H1 (cell line): Measurements from ENCODE around the gene PRB2. TPM values are rescaled to one million over a fixed set of nuclear protein-coding genes. Genes with fewer than 3 reads are reported as not detected.
"Not testable (repeated sequence)": the region's sequence is repeated elsewhere in the genome, so short reads cannot be mapped to it uniquely, and the experiment has no call there.

ENCODE experiments used
- CTCF ChIA-PET: fragments of 300-600 bp; sonication (Branson Sonifier 250); formaldehyde crosslinking; loops from one replicate; lab custom pipeline; 2021; ENCODE audit not compliant: partially characterized antibody; lab: Charles Lee
- POLR2A ChIA-PET: fragments of 300-600 bp; sonication (Branson Sonifier 250); formaldehyde crosslinking; loops from one replicate; lab custom pipeline; 2021; ENCODE audit warnings: inconsistent platforms; ENCODE audit not compliant: partially characterized antibody; lab: Charles Lee
- DNase-seq, 2 experiments: peaks; one replicate each; pipeline versions ENCODE4 v3.0.0 to v3.0.0-alpha.2; 2010 to 2022; ENCODE audit warnings: low spot score in 2 of 2, low read depth in 1 of 2, mixed read lengths in 1 of 2
- FAIRE-seq: peaks from 2 replicates; lab custom pipeline; 2011; peaks lifted over from hg19 to GRCh38; lab: Jason Lieb, UNC
- H2AFZ ChIP-seq: 2 replicates; pipeline ENCODE4 v1.8.1; 2012; ENCODE audit warnings: low read length, inconsistent platforms
- H2AK5ac ChIP-seq: 2 replicates; pipeline ENCODE4 v1.6.1; 2013; ENCODE audit warnings: low read depth, low read length
- H2BK120ac ChIP-seq: replicated peaks from 2 replicates; pipeline ENCODE3; 2013; ENCODE audit warnings: low read depth, low read length, inconsistent platforms
- H2BK12ac ChIP-seq: 2 replicates; pipeline ENCODE4 v1.6.1; 2013; ENCODE audit warnings: low read depth, low read length
- H2BK15ac ChIP-seq: 2 replicates; pipeline ENCODE4 v1.6.1; 2013; ENCODE audit warnings: low read length
- H2BK20ac ChIP-seq: 2 replicates; pipeline ENCODE4 v1.6.1; 2013; ENCODE audit warnings: low read length
- H2BK5ac ChIP-seq: 2 replicates; pipeline ENCODE4 v1.6.1; 2013; ENCODE audit warnings: low read depth, low read length
- H3K14ac ChIP-seq: 2 replicates; pipeline ENCODE4 v1.6.1; 2013; ENCODE audit warnings: inconsistent platforms; ENCODE audit not compliant: insufficient read length
- H3K18ac ChIP-seq: 2 replicates; pipeline ENCODE4 v1.6.1; 2013; ENCODE audit warnings: low read length; ENCODE audit errors: extremely low read depth
- H3K23ac ChIP-seq: 2 replicates; pipeline ENCODE4 v1.6.1; 2013; ENCODE audit warnings: inconsistent platforms; ENCODE audit not compliant: insufficient read length
- H3K23me2 ChIP-seq: 2 replicates; pipeline ENCODE4 v1.6.1; 2013; ENCODE audit warnings: low read depth, low read length
- H3K27ac ChIP-seq: 2 replicates; pipeline ENCODE4 v1.6.1; 2011; ENCODE audit warnings: low read depth, low read length, inconsistent platforms
- H3K27me3 ChIP-seq, 4 experiments: replicated peaks in 1 of 4; 1 replicate in 1 of 4; 2 replicates in 3 of 4; pipeline versions ENCODE4 v1.6.1 to v1.8.1; 2011 to 2013; ENCODE audit warnings: low read length in 3 of 4, mild to moderate bottlenecking in 3 of 4, inconsistent platforms in 2 of 4, mixed read lengths in 2 of 4, moderate library complexity in 1 of 4; ENCODE audit not compliant: control insufficient read depth in 3 of 4, insufficient read depth in 3 of 4; ENCODE audit errors: extremely low read depth in 1 of 4
- H3K36me3 ChIP-seq, 4 experiments: 2 replicates each; pipeline versions ENCODE4 v1.6.1 to v1.8.1; 2011 to 2013; ENCODE audit warnings: mild to moderate bottlenecking in 4 of 4, low read length in 3 of 4, moderate library complexity in 2 of 4, control low read depth in 1 of 4, inconsistent platforms in 1 of 4; ENCODE audit not compliant: insufficient read depth in 4 of 4, control insufficient read depth in 2 of 4
- H3K4ac ChIP-seq: replicated peaks from 2 replicates; pipeline ENCODE3; 2013; ENCODE audit warnings: low read length, low read depth, mixed read lengths, inconsistent platforms; ENCODE audit not compliant: insufficient read length
- H3K4me1 ChIP-seq, 4 experiments: replicated peaks in 1 of 4; 1 replicate in 1 of 4; 2 replicates in 3 of 4; pipeline versions ENCODE4 v1.6.1 to v1.8.1; 2011 to 2013; ENCODE audit warnings: low read length in 3 of 4, inconsistent platforms in 2 of 4, mixed read lengths in 1 of 4; ENCODE audit not compliant: insufficient read depth in 4 of 4, control insufficient read depth in 3 of 4
- H3K4me2 ChIP-seq, 2 experiments: 2 replicates each; pipeline versions ENCODE4 v1.6.1 to v1.8.1; 2011 to 2013; ENCODE audit warnings: low read depth in 2 of 2, low read length in 2 of 2, control low read depth in 1 of 2, inconsistent platforms in 1 of 2, mild to moderate bottlenecking in 1 of 2; ENCODE audit not compliant: insufficient read depth in 1 of 2
- H3K4me3 ChIP-seq, 4 experiments: fragments of 200-600, 300-600 bp in 1 of 4; sonication (generic), shearing (Covaris generic), sonication (Bioruptor Twin) in 1 of 4; 2 replicates each; pipeline versions ENCODE4 v1.5.1 to v1.8.1; 2011 to 2016; ENCODE audit warnings: low read length in 4 of 4, low read depth in 3 of 4, control low read depth in 2 of 4, inconsistent platforms in 2 of 4, mild to moderate bottlenecking in 2 of 4, mixed read lengths in 1 of 4, moderate library complexity in 1 of 4; ENCODE audit not compliant: insufficient read depth in 2 of 4; ENCODE audit errors: extremely low read depth in 1 of 4
- H3K56ac ChIP-seq: replicated peaks from 2 replicates; pipeline ENCODE3; 2013; ENCODE audit warnings: low read depth, mild to moderate bottlenecking, mixed read lengths, low read length, inconsistent platforms; ENCODE audit not compliant: insufficient read length
- H3K79me1 ChIP-seq: 2 replicates; pipeline ENCODE4 v1.6.1; 2013; ENCODE audit warnings: low read depth, low read length, control low read depth
- H3K79me2 ChIP-seq, 2 experiments: 2 replicates each; pipeline versions ENCODE4 v1.6.1 to v1.8.1; 2012 to 2013; ENCODE audit warnings: low read length in 2 of 2, mild to moderate bottlenecking in 2 of 2, inconsistent platforms in 1 of 2; ENCODE audit not compliant: insufficient read depth in 2 of 2, control insufficient read depth in 1 of 2
- H3K9ac ChIP-seq, 4 experiments: replicated peaks in 1 of 4; 1 replicate in 1 of 4; 2 replicates in 3 of 4; pipeline versions ENCODE4 v1.6.1 to v1.8.1; 2011 to 2013; ENCODE audit warnings: low read depth in 3 of 4, low read length in 3 of 4, control low read depth in 2 of 4, mild to moderate bottlenecking in 2 of 4, moderate library complexity in 2 of 4, inconsistent platforms in 1 of 4; ENCODE audit errors: extremely low read depth in 1 of 4
- H3K9me3 ChIP-seq, 2 experiments: 2 replicates each; pipeline versions ENCODE4 v1.6.1 to v1.8.1; 2012 to 2013; ENCODE audit warnings: mild to moderate bottlenecking in 2 of 2, moderate library complexity in 2 of 2, control low read depth in 1 of 2, inconsistent platforms in 1 of 2, low read depth in 1 of 2, low read length in 1 of 2, mixed read lengths in 1 of 2; ENCODE audit not compliant: insufficient read depth in 2 of 2
- H4K20me1 ChIP-seq, 2 experiments: replicated peaks in 1 of 2; 2 replicates each; pipeline versions ENCODE3 to v1.8.1; 2011 to 2013; ENCODE audit warnings: inconsistent platforms in 2 of 2, low read length in 2 of 2, mild to moderate bottlenecking in 1 of 2; ENCODE audit not compliant: insufficient read depth in 2 of 2, control insufficient read depth in 1 of 2
- H4K5ac ChIP-seq: 2 replicates; pipeline ENCODE4 v1.6.1; 2013; ENCODE audit warnings: low read length, low read depth, mixed read lengths, inconsistent platforms; ENCODE audit not compliant: insufficient read length
- H4K8ac ChIP-seq: 2 replicates; pipeline ENCODE4 v1.8.0; 2013; ENCODE audit warnings: mild to moderate bottlenecking, moderate library complexity, low read length, inconsistent platforms; ENCODE audit not compliant: insufficient read depth; ENCODE audit errors: extremely low read depth
- H4K91ac ChIP-seq: replicated peaks from 2 replicates; pipeline ENCODE3; 2013; ENCODE audit warnings: low read length, mixed read lengths, inconsistent platforms; ENCODE audit not compliant: insufficient read length
- WGBS, 2 experiments: shearing (Covaris generic) in 1 of 2; methylation state at CpG; one replicate each; pipeline versions ENCODE4 v1.1.6 to v1.1.7; 2013 to 2015; ENCODE audit warnings: low lambda C conversion rate in 2 of 2, mixed read lengths in 2 of 2, inconsistent platforms in 1 of 2, low coverage in 1 of 2, missing lambda C conversion rate in 1 of 2; ENCODE audit not compliant: insufficient replicate concordance in 2 of 2, insufficient coverage in 1 of 2, insufficient read length in 1 of 2; ENCODE audit errors: extremely low coverage in 1 of 2, missing lambda C conversion rate in 1 of 2; 5-methylcytosine and 5-hydroxymethylcytosine counted together
- long read RNA-seq, 2 experiments: library from RNA in 1 of 2; library from capped mRNA in 1 of 2; stranded (forward); transcript quantifications; one replicate each; pipeline ENCODE4 v2.0.0, GENCODE V29; 2021; ENCODE audit warnings: inconsistent platforms in 1 of 2
- polyA minus RNA-seq, 3 experiments: library from RNA; depleted of rRNA, polyadenylated mRNA; stranded (reverse); fragments of >200 nt; gene quantifications; 1 replicate in 2 of 3; 2 replicates in 1 of 3; pipeline ENCODE4 v1.2.3, GENCODE V29; 2011
- polyA plus RNA-seq, 7 experiments: library from polyadenylated mRNA; depleted of rRNA in 3 of 7; stranded (reverse) in 5 of 7; unstranded in 2 of 7; fragments of >200 nt in 5 of 7; fragments of 200-250 nt in 2 of 7; gene quantifications; 1 replicate in 5 of 7; 2 replicates in 1 of 7; 4 replicates in 1 of 7; pipeline versions ENCODE4 v1.2.1 to v1.2.3, GENCODE V29; 2011 to 2013; ENCODE audit warnings: missing spikeins in 2 of 7, mixed read lengths in 2 of 7
- total RNA-seq: library from RNA; stranded (reverse); fragmentation: NEBNext Ultra II Directional; extraction: Animal tissue kit (Norgen Biotek cat#: 25700); gene quantifications from 2 replicates; pipeline ENCODE4 v1.2.1, GENCODE V29; 2021

The PRB2 gene
- total RNA-seq: not detected in 2 replicates
- polyA plus RNA-seq (2011; rRNA removed): not detected in 2 replicates
- polyA plus RNA-seq (2011; cell fraction: cytosol; rRNA removed): not detected
- not detected for polyA plus RNA-seq (2011; cell fraction: nucleus; rRNA removed)
- polyA plus RNA-seq (2012, experiment 1 of 2): not detected in 4 replicates
- polyA plus RNA-seq (2012, experiment 2 of 2): not detected
- polyA plus RNA-seq (2013, experiment 1 of 2): 0.04 TPM
- polyA plus RNA-seq (2013, experiment 2 of 2): not detected
- not detected in 2 replicates for polyA minus RNA-seq (2011; rRNA and poly(A)+ RNA removed)
- polyA minus RNA-seq (2011; cell fraction: cytosol; rRNA and poly(A)+ RNA removed): not detected
- not detected for polyA minus RNA-seq (2011; cell fraction: nucleus; rRNA and poly(A)+ RNA removed)
- long read RNA-seq, experiment 1: 0 reads
- long read RNA-seq, experiment 2: 0 reads

GRCh38 chr12:11395467-11395866, at the start of gene PRB2:
PRB2 (minus strand) TSS chr12:11395567; CDS start chr12:11395529, 38 bp downstream.
- H2AK5ac ChIP-seq, H3K9ac ChIP-seq, H3K14ac ChIP-seq, H4K5ac ChIP-seq, H3K23ac ChIP-seq, H3K23me2 ChIP-seq, H3K4me2 ChIP-seq, H3K4me1 ChIP-seq, H3K4me3 ChIP-seq, DNase-seq, H4K91ac ChIP-seq, H2BK20ac ChIP-seq, POLR2A ChIA-PET, H3K27me3 ChIP-seq, H3K56ac ChIP-seq, H3K18ac ChIP-seq, H3K4ac ChIP-seq, H4K20me1 ChIP-seq, H2BK5ac ChIP-seq, H2AFZ ChIP-seq, H3K36me3 ChIP-seq, H3K27ac ChIP-seq, H3K9me3 ChIP-seq, FAIRE-seq, H2BK15ac ChIP-seq, CTCF ChIA-PET, H3K79me1 ChIP-seq, H4K8ac ChIP-seq, H2BK12ac ChIP-seq, H2BK120ac ChIP-seq, H3K79me2 ChIP-seq: not testable (repeated sequence)
- no CpG with 5 or more reads among the region's 1 CpG for WGBS, 2 experiments
